Left kidney (tissue), 8 donors: ENCODE results near the gene TIFAB. TPM values are rescaled to one million over a fixed set of nuclear protein-coding genes. Genes with fewer than 3 reads are reported as not detected.
"Not testable (repeated sequence)": the region's sequence is repeated elsewhere in the genome, so short reads cannot be mapped to it uniquely, and the experiment has no call there.

Source experiments
- DNase-seq: peaks from one replicate; pipeline ENCODE4 v3.0.0-alpha.2; 2013
- long read RNA-seq, 8 donors: transcript quantifications; one replicate each; lab custom pipeline, GENCODE V29; 2026
- polyA plus RNA-seq: library from polyadenylated mRNA; unstranded; fragments of 120-200 nt; gene quantifications from one replicate; pipeline ENCODE4 v1.2.1, GENCODE V29; 2013; ENCODE audit not compliant: insufficient read length

TIFAB gene, protein sequence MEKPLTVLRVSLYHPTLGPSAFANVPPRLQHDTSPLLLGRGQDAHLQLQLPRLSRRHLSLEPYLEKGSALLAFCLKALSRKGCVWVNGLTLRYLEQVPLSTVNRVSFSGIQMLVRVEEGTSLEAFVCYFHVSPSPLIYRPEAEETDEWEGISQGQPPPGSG
- polyA plus RNA-seq = 0.08 TPM
- long read RNA-seq, donor 1 = 0 reads
- long read RNA-seq, donor 2 = 0 reads
- long read RNA-seq, donor 3 = 0 reads
- long read RNA-seq, donor 4 = 0 reads
- long read RNA-seq, donor 5, full-length matches to known transcripts = 2 of 2 reads
- long read RNA-seq, donor 5, partial matches to known transcripts = 0 of 2 reads
- long read RNA-seq, donor 5, other reads (novel, unspliced or antisense) = 0 of 2 reads
- long read RNA-seq, donor 6 = 0 reads
- long read RNA-seq, donor 7, full-length matches to known transcripts = 1 of 1 reads
- long read RNA-seq, donor 7, partial matches to known transcripts = 0 of 1 reads
- long read RNA-seq, donor 7, other reads (novel, unspliced or antisense) = 0 of 1 reads
- long read RNA-seq, donor 8, full-length matches to known transcripts = 1 of 1 reads
- long read RNA-seq, donor 8, partial matches to known transcripts = 0 of 1 reads
- long read RNA-seq, donor 8, other reads (novel, unspliced or antisense) = 0 of 1 reads

DNA sequence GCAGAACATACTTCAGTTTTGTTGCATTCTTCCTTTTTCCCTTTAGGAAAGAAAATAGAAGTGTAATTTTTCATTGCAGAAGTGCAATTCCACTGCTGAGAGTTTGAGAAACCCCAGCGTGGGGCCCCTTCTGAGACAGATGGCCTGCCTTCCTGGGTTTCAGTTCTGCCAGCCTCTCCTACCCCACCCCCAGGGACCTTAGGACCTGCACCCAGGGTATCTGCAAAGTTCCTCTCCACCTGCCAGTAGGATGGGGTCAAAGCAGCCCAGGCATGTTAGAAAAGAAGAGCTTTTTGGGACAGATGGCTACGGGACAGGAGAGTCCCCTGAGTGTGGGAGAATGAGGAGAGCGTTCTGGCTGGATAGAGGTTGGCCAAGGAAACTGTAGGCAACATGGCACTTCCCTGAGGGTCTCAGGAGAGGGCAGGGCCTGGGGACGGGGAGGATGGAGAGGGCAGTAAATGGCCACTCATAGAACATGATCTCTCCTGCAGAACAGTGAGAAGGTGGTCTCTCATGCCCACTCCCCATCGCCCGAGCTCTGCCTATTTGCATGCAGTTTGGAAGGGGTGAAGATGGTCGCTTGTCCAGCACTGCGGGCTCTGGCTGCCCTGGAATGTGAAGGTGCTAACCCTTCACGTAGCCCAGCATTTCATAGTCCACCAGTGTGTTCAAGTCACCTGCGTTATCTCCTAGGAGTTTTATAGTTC lies at the start of gene TIFAB:
Gene TIFAB, minus strand, starts transcription at position 31 of the 710 bp plus-strand sequence. CDS start 2,412 bp downstream, outside the sequence.
- no peak for DNase-seq

DNA sequence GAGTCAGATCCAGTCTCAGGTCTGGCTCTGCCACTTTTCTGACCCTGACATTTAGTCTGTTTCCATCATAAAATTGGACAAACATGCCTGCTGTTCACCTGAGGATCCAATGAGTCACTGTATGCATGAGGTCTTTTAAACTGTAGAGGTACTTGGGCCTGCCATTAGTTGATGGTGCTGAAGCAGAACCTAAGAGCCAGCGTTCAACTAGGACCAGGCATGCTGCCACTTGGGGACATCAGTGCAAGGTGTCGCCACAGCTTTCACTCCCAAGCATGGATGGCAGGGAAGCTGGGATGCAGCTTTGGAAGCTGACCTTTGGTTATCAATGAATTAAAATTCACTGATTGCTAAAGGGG lies 46.5 kb upstream of the TIFAB start:
- no peak for DNase-seq

DNA sequence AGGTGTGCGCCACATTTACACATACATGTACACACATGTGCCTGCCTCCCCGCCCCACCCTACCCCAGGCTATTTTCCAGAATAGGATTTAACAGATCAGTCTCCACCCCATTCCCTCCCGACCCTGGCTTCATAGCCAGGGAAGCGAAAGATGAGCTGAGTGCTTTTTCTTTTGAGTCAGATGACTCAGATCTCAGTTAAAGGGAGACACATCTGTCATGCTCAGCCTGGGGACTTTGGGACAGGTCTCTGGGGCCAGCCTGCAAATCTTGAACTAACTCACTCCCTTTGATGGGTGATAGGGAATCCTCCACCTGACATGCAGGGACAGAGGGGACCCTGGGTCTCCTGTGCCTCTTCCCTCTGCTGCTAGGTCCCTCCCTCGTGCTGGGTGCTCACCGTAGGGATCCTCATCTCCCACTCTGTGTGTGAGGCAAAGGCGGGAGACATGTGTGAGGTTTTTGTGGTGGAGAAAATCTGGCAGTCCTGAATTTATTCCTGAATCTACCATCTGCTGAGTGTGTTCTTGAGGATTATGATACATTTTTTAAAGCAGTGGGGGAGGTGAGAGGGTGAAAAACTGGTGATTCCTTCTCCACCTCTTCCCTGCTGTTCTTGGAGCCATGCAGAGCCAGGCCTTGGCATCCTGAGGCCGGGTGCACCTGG lies 46.0 kb upstream of the TIFAB start:
- no peak for DNase-seq

- not testable (repeated sequence) for DNase-seq
Observed at GRCh38 chr5:135495531-135495930, 43.4 kb upstream of the TIFAB start.

DNA sequence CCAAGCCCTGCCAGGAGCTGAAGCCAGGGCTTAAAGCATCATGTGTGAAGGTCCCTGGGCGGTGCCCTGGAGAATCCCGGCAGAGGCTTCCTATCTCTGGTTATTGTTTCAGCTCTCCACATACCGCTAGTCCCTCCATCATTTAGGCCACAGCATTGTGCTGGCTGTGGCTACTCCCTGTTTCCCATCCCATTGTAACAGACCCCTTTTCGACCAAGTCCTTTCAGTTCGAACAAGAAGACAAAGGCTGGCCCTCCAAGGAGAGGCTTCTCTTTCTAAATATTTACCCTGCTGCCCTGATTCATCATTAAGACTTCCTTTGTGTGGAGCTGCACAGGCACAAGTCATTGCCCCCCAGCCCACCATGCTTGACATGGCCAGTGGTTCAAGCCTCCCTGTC lies 42.0 kb upstream of the TIFAB start:
- no peak for DNase-seq

- no peak for DNase-seq
Observed at GRCh38 chr5:135493406-135494180, 41.4 kb upstream of the TIFAB start.

DNA sequence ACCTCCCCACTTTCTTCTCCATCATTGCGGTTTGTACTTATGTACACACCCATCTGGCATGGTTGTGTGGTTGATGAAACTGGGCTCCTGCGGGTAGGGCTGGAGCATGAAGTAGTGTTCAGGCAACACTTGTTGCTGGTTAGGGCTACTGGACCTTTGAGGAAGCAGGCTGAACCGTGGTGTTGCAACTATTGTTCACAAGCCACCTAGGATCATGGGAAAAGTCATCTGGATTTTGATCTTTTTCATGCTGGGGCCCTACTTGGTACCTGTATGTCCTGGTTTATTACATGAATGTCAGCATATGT lies 40.1 kb upstream of the TIFAB start:
- no peak for DNase-seq

DNA sequence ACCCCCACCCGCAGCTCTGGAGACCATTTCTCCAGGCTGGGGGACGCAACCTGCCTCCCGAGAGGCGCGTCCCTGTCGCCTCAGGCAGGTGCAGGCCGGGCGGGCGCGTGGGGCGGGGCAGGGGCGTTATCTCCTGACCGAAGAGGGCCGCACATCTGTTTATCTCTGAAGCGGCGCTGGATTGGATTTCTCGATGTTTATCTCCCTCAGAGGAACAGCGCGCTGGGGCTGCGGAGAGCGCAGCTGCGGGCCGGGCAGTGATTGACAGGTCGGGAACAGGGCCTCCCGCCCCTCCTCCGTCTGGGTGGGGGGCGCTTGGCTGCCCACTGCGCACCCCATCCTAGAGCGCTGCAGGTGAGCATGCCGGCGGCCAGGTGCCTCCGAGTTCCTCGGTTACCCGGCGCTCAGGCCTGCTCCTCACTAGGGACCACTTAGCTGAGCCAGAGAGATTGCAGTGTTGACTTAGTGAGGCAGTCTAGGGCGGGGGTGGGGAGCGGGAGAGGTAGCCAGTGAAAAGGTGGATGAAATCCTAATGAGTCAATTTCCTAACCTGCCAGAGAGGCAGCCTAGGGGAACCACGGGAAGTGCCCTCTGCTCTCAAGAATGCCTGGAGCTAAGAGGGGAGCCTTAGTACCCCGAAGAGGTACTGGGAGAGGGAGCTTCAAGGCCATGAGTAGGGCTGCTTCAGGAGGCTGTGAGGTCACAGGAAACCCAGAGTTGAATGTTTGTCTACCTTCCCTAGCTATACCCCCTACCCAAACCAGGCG lies 39.6 kb upstream of the TIFAB start:
- no peak for DNase-seq

DNA sequence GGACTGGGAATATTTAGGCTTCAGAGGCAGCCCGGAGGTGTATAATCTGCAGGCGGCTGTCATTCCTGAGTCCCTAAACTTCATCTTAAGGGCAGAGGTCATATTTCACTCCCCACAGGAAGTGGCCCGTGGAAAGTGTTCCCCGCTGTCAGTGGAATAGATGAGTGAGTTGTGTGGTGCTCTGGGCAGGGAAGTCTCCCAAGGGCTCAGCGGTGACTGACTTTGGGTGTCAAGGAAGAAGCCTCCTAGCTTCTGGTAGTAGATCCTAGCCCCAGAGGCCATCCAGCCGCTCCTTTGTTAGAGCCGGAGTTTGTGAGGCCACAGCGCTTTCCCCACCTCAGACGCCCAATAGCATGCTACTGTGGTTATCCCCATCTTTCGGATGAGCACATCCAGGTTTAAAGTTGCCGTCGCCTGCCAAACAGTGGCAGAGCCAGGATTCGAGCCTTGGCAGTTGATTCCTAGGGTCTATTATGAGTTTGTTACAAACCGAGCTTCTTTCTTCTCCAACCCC lies 38.9 kb upstream of the TIFAB start:
- no peak for DNase-seq

- no peak for DNase-seq
Observed at GRCh38 chr5:135490245-135491037, 38.3 kb upstream of the TIFAB start.

GRCh38 chr5:135489466-135490244 lies 37.5 kb upstream of the TIFAB start:
- DNase-seq = no peak

DNA sequence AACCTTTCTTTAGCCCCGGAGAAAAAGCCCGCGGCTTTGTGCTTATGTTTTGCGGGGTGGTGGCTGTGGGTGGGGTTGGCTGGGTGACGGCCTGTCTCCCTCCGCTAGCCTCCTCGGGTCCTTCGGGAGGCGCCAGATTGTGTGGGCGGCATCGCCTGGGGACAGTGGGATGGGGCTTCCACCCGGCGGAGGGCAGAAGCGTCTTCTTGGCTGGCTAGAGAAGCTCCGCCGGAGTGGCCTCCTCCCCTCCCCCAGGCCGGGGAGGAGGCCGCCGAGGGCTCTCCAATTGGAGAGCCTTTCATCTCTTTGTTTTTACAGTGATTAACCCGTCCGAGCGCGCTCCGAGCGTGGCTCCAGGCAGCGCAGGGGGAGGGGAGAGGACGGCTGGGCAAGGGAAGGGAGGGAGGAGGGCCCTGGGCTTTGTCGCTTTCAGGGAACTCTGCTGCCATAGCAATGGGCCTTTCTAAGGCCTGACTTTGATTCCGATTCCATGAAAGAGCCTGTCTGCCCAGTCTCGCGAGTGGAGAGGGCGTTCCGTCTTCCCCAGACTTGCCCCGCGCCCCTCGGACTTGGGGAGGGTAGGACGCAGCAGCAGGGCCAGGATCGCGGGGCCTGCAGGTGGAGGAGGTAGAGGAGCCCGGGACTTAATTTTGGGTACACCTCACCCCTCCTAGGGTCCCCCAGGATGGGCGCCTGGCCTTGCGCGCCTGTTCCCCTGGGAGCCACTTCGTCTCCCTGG lies 36.7 kb upstream of the TIFAB start:
- DNase-seq = peak; percentile 71

DNA sequence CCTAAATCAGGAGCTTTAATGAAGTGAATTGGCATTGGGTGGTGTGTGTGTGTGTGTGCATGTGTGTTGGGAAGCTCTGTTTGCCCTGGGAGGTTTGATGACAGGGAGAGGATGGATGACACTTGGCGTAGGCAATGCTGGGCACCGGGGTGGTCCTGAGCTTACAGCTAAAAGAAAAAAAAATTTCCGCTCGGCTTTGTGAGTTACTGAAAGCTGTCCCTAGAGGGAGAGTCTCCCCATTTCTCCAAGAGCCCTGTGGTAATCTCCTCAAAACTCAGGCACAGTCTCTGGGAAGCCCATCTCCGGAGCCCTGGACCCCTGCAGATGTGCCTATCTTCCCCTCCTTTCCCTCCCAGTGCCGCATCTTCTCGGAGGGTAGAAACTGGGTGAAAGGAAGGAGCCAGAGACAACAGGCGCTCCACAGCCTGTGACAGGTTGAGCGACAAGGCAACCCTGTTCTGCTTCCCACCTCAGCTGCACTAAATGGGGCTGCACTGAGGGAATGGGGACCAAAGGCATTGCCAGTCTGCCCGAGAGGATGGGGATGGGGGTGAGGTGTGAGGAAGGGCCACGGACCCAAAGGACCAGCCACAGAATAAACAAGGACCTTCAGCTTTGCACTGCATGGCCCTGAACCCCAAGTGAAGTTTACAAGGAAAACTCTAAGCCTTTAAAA lies 35.8 kb upstream of the TIFAB start:
- no peak for DNase-seq

DNA sequence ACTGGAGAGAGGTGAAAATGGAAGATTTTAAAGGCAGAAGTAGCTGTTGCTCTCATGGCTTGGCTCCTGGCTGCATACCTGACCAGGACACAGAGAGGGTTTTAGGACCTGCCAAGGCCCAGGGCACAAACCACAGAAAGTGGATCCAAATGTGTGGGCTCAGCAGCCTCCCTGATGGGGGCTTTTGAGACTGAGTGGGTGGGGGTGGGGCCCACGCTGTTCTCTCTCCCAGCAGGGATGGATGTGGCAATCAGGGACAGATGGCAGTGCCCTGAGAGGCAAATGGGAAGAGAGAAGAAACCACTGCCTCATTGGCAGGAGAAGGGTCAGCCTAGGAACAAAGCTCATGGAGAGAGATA lies 34.9 kb upstream of the TIFAB start:
- DNase-seq = no peak

DNA sequence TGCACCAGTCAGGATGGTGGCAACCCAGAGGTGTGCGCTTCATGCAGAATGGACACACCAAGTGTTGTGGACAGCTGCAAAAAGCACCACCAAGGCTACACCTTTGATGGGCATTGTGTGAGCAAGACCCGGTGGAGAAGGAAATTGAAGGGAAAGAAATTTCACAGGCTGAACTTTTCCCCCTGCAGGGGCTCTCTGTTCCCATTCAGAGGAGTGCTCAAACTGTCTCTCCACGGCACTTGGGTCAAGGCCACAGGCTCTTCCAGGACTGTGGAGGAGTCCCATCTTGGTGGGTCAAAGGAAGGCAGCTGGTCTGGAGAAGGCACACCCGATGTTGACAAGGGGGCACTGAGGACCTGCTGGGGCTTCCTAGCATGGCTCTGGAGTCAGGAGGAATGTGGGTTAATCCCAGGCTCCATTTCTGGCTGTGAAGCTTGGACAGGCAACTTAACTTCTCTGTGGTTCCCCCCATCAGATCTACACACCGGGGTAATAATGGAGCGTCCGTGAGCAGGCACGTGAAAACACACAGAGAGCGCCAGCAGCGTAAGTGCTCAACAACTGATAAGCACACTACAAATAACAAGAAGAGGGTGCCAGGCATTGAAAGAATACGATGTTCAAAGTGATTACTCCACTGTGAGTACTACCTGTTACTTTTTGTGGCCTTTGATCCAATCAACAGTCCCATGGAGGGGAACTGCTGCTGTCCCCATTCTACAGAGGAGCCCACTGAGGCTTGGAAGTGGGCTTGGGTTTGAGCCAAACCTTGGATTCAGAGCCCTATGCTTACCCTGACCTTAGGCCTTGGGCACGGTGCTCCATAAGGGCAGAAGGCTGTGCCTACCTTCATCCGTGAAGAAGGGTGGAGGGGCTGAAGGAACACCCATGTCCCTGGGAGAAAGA lies 34.2 kb upstream of the TIFAB start:
- DNase-seq = no peak

GRCh38 chr5:135484674-135485086 lies 32.5 kb upstream of the TIFAB start:
- DNase-seq = no peak

DNA sequence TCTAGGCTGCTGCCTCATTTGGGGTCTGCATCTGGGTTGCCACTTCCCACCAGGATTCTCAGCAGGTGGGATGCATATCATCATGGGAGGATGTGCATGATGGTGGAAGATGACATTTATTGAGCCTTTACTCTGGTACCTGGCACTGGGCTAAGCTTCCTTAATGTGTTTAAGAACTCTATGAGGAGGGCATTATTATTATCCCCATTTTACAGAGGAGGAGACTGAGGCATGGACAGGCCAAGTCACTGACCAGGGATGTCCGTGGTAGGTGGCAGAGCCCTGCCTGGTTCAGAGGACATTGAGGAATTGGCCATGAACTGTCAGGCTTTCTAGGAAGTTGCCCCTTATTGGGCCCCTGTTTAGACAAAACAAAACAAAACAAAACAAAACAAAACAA lies 31.1 kb upstream of the TIFAB start:
- no peak for DNase-seq
